GM21576 (cell line): Measurements from ENCODE around the gene HMGXB4.

Source experiments
- ATAC-seq: cut with Tn5 transposase; IDR thresholded peaks from one replicate; pipeline ENCODE4 v1.9.1; 2021; ENCODE audit warnings: mild to moderate bottlenecking, moderate library complexity; ENCODE audit not compliant: unreplicated experiment

The HMGXB4 gene

DNA sequence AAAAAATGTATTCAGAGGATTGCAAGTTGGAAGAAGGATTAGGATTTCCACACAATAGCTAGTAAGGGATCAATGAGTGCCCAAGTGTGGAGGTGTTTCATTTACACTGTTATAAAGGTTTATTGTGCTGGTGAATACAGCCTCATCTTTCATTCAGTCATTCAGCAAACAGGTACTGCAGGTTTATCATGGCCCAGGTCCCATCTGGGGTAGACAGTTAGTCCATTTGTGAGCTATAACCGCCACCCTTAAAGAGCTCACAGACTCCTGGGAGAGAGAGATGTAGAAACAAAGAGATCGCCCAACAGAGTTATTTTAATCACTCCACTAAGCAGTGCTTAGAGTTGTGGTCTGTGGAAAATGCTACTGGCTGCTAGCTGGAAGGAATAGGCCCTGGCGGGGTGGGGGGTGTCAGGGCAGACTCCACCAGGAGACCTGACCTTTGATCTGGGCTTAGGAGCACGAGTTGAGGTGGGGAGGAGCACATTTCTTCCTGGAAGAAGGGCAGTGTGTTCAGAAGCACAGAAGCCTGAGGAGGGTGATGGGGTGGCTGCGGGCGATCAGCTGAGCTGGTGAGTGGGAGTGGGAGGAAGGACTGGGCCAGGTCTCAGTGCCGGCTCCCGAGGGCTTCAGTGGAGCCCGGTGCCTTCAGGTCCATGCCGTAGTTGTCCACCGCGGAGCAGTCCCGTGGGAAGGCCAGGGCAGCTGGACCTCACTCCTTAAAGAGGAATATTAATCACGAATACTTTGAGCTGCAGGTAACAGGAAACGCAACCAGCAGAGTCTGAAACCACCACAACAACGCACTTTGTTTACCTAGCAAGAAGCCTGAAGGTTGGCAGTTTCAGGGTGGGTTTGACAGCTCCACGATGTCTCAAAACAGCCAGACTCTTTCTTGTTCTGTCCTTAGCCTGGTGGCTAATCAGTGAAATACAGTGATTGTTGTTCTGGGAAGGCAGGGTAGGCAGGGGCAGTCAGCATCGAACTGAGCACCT, 53.6 kb downstream of the HMGXB4 start:
- ATAC-seq = no peak

DNA sequence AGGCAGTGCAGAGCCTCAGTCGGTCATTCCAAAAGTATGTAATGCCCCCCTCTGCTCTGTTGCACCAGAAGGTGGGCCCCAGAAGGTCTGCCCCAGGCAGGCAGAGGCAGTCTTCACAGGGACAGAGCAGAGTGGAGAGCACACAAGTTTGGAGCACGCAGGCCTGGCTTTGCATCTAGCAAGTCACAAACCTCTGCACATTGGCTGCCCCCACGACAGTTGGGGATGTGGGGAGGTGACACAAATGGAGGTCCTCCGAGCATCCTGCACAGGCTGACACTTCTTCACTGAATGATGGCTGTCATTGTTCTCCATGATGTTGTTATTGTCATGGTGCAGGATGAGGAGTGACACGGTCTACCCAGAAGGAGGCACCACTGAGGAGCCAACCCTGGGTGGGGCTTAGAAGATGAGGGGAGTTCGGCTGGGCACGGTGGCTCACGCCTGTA, 54.3 kb downstream of the HMGXB4 start:
- ATAC-seq = no peak

GRCh38 chr22:35312198-35313059, 55.1 kb downstream of the HMGXB4 start:
- ATAC-seq = no peak

GRCh38 chr22:35313311-35314121, 56.2 kb downstream of the HMGXB4 start:
- ATAC-seq = no peak

- no peak for ATAC-seq
Observed at GRCh38 chr22:35314161-35314942, 57.1 kb downstream of the HMGXB4 start.

DNA sequence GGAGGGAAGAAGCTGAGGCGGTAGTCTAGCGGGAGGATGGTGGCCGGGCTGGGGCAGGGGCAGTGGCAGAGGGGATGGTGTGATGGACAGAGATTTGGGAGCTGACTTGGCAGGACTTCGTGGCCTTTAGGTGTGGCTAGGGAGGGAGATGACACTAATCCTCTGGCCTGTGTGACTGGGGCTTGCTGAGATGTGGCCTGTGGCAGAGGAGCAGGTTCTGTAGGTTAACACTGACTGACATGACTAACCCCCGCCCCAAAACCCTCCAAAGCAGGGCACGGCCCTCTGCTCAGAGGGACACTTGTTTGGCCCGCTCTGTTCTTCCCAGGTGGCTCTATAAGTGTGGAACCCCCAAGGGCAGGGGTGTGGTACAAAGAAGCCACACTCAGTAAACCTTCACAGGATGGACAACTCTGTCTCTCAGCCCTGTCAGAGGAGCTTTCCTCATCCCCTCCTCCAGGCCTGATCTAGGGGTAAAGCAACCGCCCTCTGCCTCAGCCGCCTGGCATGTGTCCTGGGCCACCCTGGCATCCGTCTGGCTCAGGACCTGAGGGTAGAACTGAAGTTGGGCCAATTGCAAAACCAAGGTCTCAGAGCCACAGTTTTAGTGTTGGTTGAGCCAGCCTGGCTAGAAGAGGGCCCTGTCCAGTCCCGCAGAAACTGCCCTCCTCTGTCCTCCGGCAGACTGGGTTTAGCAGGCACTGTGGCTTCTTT, 58.0 kb downstream of the HMGXB4 start:
- ATAC-seq = no peak

DNA sequence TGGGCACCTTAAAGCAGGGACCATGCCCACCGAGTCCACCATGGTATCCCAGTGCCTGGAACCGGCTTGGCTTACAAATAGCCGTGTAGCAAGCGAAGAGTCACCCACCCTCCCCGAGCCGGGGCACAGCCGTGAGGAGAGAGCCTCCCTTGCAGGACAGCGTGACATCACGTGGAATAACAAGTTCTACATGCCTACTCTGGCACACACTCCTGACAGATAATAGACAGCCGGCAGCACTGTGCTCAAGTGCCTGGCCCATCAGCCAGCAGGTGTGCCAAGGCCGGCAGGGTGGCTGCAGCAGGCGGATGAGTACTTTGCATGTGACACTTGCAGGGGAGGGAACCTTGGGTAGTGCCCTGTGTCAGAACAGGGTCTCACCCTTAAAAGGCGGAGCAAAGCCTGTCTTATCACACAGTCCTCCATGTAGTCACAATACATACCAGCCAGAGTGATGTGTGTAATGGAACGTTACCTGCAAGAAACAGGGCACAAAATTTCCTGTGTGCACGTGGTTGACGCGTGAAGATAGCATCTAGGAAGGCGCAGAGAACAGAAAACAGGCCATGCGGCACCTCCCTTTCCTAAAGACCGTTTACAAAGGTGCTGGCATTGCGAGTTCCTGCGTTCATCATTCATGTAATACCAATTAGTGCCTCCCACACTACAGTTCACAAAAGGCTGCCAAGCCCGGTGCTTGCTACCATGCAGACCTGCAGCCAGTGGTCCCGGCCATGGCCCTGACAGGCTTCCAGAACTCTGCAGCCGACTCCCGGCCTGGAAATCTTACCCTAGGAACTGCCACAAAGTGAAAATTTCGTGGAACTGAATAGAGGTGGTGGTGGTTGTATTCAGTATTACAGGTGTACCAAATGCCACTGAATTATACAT, 58.8 kb downstream of the HMGXB4 start:
- ATAC-seq = no peak

GRCh38 chr22:35316751-35317150, 59.5 kb downstream of the HMGXB4 start:
- ATAC-seq = no peak

DNA sequence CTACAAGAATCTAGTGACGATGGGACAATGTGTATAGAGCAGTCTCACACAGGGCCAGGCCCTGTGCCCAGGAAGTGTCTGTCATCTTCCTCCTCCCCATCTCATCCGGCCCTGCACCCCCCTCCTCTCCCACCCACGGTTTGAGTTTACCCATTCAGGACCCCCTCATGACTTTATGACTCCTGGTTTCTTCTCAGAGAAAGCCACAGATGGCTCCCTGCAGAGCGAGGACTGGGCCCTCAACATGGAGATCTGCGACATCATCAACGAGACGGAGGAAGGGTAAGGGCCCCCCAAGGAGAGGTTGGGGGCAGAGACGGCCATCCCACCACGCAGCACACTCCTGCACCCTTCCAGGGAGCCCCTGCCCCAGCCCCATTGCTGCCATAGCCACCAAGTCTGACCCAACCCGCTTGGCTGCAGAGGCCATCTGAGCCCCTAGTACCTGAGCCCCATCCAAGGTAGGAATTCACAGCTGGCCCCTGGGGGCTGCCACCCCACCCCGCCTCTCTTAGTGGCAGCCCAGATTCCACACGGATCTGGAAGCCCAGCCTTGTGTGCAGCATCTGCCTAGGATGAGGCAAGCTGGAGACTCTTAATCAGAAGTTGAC, 60.5 kb downstream of the HMGXB4 start:
- no peak for ATAC-seq

GRCh38 chr22:35318346-35319215, 61.3 kb downstream of the HMGXB4 start:
- ATAC-seq = no peak

DNA sequence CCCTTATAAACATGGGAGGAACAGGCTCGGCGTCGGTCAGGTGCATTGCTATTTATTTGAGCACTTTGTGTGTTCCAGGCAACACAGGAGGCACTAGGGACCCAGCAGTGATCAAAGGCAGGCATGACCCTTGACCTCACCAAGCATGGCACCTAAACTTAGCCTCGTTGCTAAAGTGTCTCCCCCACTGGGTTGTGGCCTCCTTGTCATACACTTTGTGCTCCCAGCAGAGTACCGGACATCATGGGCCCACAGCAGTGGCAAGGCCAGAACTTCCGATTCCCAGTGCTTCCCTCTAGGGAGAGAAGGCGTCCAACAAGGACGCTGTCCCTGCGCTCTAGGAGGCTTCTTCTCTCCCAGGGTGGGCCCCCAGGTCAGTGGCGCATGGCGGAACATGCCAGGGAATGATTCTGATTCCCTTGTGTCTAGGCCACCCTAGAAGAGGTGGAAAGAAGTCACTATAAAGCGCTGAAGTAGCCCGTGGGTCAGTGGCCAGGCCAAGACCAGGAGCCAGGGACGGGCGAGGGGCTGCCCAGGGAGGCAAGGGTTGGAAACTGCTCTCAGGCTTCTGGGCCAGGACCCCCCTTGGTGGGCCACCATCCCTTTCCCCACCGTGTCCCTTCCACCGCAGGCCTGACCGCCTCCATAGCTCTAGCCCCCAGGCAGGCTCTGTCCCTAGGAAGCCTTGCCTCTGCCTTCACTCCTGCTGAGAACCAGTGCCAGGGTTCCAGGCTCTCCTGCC, 62.1 kb downstream of the HMGXB4 start:
- no peak for ATAC-seq

DNA sequence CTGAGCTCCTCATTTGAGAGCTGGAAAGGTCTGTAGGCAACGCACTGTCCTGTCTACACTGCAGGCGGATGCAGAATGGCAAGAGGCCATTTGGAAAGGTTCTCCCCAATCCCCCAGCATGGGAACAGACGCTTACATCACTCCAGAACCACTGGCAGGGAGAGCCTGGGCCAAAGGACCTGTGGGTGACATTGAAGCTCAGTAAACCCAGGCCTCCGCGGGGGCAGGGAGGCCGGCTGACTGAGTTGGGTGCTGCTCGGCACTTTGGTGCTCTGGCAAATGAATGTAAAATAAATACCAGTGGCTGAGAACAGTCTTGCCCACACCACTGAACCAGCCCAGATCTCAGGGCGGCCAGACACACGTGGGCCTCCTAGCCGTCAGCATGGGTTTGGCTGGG, 64.8 kb downstream of the HMGXB4 start:
- ATAC-seq = no peak

DNA sequence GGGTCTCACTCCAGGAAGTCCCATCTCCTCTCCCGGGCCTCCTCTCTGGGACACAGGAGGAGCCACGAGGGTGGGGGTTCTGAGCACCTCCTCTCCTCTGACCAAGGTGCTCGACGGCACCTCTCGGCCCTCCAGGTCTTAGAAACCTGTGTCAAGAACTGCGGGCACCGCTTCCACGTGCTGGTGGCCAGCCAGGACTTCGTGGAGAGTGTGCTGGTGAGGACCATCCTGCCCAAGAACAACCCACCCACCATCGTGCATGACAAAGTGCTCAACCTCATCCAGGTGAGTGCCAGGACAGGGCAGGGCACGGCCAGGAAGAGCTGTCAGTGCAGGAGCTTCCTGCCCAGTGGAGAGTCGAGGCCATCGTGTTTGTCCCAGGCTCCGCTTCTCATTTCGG, 65.6 kb downstream of the HMGXB4 start:
- no peak for ATAC-seq

GRCh38 chr22:35323305-35323704, 66.0 kb downstream of the HMGXB4 start:
- no peak for ATAC-seq

DNA sequence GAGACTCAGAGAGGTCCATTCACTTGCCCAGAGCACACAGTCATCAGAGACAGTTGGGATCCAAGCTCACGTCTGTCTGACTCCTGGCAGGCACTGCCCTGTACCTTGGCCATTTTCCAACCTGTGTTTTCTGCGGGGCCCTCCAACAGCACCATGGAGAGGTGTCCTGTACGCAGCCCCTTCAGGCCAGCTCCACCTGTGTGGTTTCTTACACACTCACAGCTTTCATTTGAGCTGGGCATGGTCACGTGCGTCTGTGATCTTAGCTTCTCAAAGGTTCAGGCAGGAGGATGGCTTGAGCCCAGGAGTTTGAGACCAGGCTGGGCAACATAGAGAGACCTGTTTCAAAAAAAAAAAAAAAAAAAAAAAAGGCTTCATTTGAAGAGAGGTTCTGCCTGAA, 66.8 kb downstream of the HMGXB4 start:
- no peak for ATAC-seq

DNA sequence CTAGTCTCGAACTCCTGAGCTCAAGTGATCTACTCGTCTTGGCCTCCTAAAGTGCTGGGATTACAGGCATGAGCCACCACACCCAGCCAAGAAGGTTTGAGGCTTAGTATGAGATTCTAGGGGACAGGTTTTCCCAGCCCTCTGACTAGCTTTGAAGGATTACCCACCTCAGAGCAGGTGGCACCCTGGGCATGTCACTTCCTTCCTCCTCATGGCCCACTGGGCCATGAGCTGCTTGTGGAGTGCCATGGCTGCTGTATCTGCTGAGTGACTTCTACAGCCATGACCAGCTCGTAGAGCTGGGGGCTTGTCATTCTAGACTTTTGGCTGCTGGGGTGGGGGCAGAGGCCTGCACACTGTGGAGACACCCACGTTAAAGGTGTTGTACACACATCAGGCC, 67.5 kb downstream of the HMGXB4 start:
- ATAC-seq = no peak
